MM.1S (cell line): Measurements from ENCODE around the gene DAP.

Experiments
- CTCF ChIP-seq: fragments of 300-600 bp; sonication (generic); IDR thresholded peaks from 2 replicates; pipeline ENCODE4 v1.5.1; 2016; ENCODE audit warnings: antibody characterized with exemption, low read length, mixed read lengths
- EZH2 ChIP-seq: fragments of 300-600 bp; sonication (generic); optimal IDR thresholded peaks from 2 replicates; pipeline ENCODE3; 2017; ENCODE audit warnings: low read depth, mild to moderate bottlenecking, antibody characterized with exemption, low read length, mixed read lengths
- EZH2phosphoT487 ChIP-seq: fragments of 300-600 bp; sonication (generic); IDR thresholded peaks from 2 replicates; pipeline ENCODE4 v1.6.1; 2018; ENCODE audit warnings: antibody characterized with exemption, low read length

- TF ChIP-seq CTCF: no peak
- no peak for TF ChIP-seq EZH2phosphoT487
- no peak for TF ChIP-seq EZH2
These were observed 34.7 kb downstream of the DAP start for GRCh38 chr5:10726179-10726912.
